ENCODE results near the gene EGFR.

DNA sequence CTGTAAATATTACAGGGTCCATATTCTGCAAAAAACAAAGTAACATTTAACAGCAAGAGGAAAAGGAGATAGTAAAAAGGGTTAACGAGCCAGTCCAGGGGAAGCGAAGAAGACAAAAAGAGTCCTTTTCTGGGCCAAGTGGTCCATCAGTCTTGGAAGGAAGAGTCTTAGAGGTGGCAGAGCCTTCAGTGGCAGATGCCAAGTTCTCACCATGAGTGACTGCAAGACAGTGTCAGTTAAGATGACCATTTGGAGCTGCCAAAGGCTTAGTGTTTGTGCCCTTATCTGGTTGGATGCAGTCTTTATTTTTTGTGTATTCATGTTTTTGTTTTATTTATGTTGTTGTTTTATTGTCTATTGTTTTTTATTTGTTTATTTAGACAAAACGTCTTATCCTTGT lies 220.6 kb downstream of the EGFR start:
- no peak for TF ChIP-seq POLR2A (IDR thresholded peaks at IDR 0.05; ENCODE audit: extremely low read depth, insufficient read length)
- TF ChIP-seq, protein P1, sequence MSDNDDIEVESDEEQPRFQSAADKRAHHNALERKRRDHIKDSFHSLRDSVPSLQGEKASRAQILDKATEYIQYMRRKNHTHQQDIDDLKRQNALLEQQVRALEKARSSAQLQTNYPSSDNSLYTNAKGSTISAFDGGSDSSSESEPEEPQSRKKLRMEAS (IDR thresholded peaks at IDR 0.05; ENCODE audit: low read depth, low read length), result no peak
